SU-DHL-6 (cell line): Measurements from ENCODE around the gene MEIS2.

Source experiments
- H2AFZ ChIP-seq: fragments of 200-600 bp; sonication (generic); 2 replicates; pipeline ENCODE4 v1.6.1; 2014; ENCODE audit warnings: low read depth, mild to moderate bottlenecking, moderate library complexity, mixed read lengths, antibody characterized with exemption, low read length; ENCODE audit not compliant: severe bottlenecking
- H3F3A ChIP-seq: fragments of 200-600 bp; shearing (Covaris generic); 2 replicates; pipeline ENCODE4 v1.6.0; 2016; ENCODE audit warnings: antibody characterized with exemption, mild to moderate bottlenecking; ENCODE audit not compliant: insufficient read depth
- H3K27ac ChIP-seq: fragments of 200-600 bp; sonication (generic); 2 replicates; pipeline ENCODE4 v1.5.1; 2016; ENCODE audit warnings: low read depth, mild to moderate bottlenecking, low read length, moderate library complexity, mixed read lengths
- H3K27me3 ChIP-seq: fragments of 200-600 bp; sonication (generic), shearing (Covaris generic); 2 replicates; pipeline ENCODE4 v1.6.0; 2014; ENCODE audit warnings: mild to moderate bottlenecking, low read length
- H3K36me3 ChIP-seq: fragments of 200-600 bp; sonication (generic); 2 replicates; pipeline ENCODE4 v1.6.1; 2014; ENCODE audit warnings: mild to moderate bottlenecking, low read length, mixed read lengths
- H3K4me2 ChIP-seq: fragments of 300-600, 200-600 bp; shearing (Covaris generic), sonication (generic); 2 replicates; pipeline ENCODE4 v1.6.0; 2014; ENCODE audit warnings: low read length, low read depth, mild to moderate bottlenecking; ENCODE audit not compliant: poor library complexity, severe bottlenecking
- H3K4me3 ChIP-seq: fragments of 200-600 bp; sonication (generic); 2 replicates; pipeline ENCODE4 v1.5.1; 2014; ENCODE audit warnings: antibody characterized with exemption, low read length, mild to moderate bottlenecking, mixed read lengths; ENCODE audit not compliant: insufficient read depth, poor library complexity, severe bottlenecking
- H3K79me2 ChIP-seq: fragments of 200-600 bp; sonication (generic); 2 replicates; pipeline ENCODE4 v1.6.1; 2014; ENCODE audit warnings: mild to moderate bottlenecking, low read length, moderate library complexity; ENCODE audit not compliant: insufficient read depth
- H3K9ac ChIP-seq: fragments of 200-600 bp; sonication (generic); 2 replicates; pipeline ENCODE4 v1.7.0; 2014; ENCODE audit warnings: mild to moderate bottlenecking, low read length
- H3K9me2 ChIP-seq: fragments of 200-600 bp; sonication (generic); replicated peaks from 2 replicates; pipeline ENCODE4 v1.6.1; 2014; ENCODE audit warnings: low read length; ENCODE audit not compliant: insufficient read depth
- H3K9me3 ChIP-seq: fragments of 200-600 bp; sonication (generic); 2 replicates; pipeline ENCODE4 v1.6.1; 2014; ENCODE audit warnings: low read length, mixed read lengths; ENCODE audit not compliant: insufficient read depth
- H4K20me1 ChIP-seq: fragments of 200-600 bp; sonication (generic); 2 replicates; pipeline ENCODE4 v1.6.1; 2014; ENCODE audit warnings: low read depth, mild to moderate bottlenecking, antibody characterized with exemption, low read length, moderate library complexity, mixed read lengths
- EZH2phosphoT487 ChIP-seq: fragments of 200-600 bp; sonication (generic), shearing (Covaris generic); conservative IDR thresholded peaks from 2 replicates; pipeline ENCODE4 v1.6.1; 2018; ENCODE audit warnings: mild to moderate bottlenecking, antibody characterized with exemption, low read length, moderate library complexity, mixed read lengths
- TF ChIP-seq, protein P1 (sequence below): fragments of 200-600 bp; sonication (generic); IDR thresholded peaks from one replicate; pipeline ENCODE4 v1.5.1; 2017; ENCODE audit warnings: antibody characterized with exemption, mild to moderate bottlenecking, low read length, moderate library complexity; ENCODE audit not compliant: insufficient read depth, poor library complexity, severe bottlenecking

MEIS2 gene

DNA sequence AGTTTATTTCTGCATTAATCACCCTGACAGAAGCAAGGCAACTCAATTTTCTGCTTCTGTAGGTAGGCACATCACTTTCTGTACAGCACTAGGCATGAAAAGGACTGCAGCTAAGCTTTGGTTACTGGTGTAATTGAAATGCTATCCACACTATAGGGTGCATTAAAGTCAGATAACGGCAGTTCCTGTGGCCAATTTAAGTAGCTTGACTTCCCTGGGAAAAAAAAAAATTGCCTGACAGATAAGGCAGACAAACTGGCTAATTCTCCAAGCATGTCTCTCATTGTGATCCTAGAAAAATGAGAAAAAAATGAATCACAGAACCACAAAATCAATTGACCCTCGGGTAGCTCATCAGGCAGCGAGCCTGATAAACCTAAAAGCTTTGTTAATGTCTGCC is 151.4 kb downstream of the MEIS2 start:
- Histone ChIP-seq H4K20me1 (no peaks in the 10 kb centered on the region), H3K9ac (no peak overlapping the region), H3K9me3 (no peaks in the 10 kb centered on the region), H3K36me3 (0 out of 2 replicates have a peak, but pooled peaks cover 3% of the 10 kb centered on the region), H3K4me2 (no peak overlapping the region), H2AFZ (no peak overlapping the region), H3K4me3 (no peak overlapping the region), H3K9me2 (no peaks in the 10 kb centered on the region), H3K27me3 (no peaks in the 10 kb centered on the region), H3F3A (no peaks in the 10 kb centered on the region), H3K27ac (no peak overlapping the region), H3K79me2 (no peaks in the 10 kb centered on the region)
- no peak for TF ChIP-seq EZH2phosphoT487
- TF ChIP-seq, protein P1, sequence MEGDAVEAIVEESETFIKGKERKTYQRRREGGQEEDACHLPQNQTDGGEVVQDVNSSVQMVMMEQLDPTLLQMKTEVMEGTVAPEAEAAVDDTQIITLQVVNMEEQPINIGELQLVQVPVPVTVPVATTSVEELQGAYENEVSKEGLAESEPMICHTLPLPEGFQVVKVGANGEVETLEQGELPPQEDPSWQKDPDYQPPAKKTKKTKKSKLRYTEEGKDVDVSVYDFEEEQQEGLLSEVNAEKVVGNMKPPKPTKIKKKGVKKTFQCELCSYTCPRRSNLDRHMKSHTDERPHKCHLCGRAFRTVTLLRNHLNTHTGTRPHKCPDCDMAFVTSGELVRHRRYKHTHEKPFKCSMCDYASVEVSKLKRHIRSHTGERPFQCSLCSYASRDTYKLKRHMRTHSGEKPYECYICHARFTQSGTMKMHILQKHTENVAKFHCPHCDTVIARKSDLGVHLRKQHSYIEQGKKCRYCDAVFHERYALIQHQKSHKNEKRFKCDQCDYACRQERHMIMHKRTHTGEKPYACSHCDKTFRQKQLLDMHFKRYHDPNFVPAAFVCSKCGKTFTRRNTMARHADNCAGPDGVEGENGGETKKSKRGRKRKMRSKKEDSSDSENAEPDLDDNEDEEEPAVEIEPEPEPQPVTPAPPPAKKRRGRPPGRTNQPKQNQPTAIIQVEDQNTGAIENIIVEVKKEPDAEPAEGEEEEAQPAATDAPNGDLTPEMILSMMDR: no peak

GRCh38 chr15:36947035-36947719 is 153.2 kb downstream of the MEIS2 start:
- Histone ChIP-seq H4K20me1 (no peaks in the 10 kb centered on the region), H3K9ac (no peak overlapping the region), H3K4me2 (no peak overlapping the region), H3K27ac (no peak overlapping the region), H3K9me2 (no peaks in the 10 kb centered on the region), H3F3A (no peaks in the 10 kb centered on the region), H3K9me3 (no peaks in the 10 kb centered on the region), H3K4me3 (no peak overlapping the region), H3K27me3 (no peaks in the 10 kb centered on the region), H3K79me2 (no peaks in the 10 kb centered on the region), H3K36me3 (0 out of 2 replicates have a peak, but pooled peaks cover 3% of the 10 kb centered on the region), H2AFZ (no peak overlapping the region)
- no peak for TF ChIP-seq EZH2phosphoT487
- TF ChIP-seq, protein P1: no peak

- no peaks in the 10 kb centered on the region for H3K9me3 ChIP-seq
- H3K36me3 ChIP-seq: 0 out of 2 replicates have a peak, but pooled peaks cover 3% of the 10 kb centered on the region
- TF ChIP-seq, protein P1: no peak
- TF ChIP-seq EZH2phosphoT487: no peak
- no peak overlapping the region for H3K9ac ChIP-seq
- H4K20me1 ChIP-seq: no peaks in the 10 kb centered on the region
- H3K79me2 ChIP-seq: no peaks in the 10 kb centered on the region
- H3K4me2 ChIP-seq: no peak overlapping the region
- H2AFZ ChIP-seq: no peak overlapping the region
- no peaks in the 10 kb centered on the region for H3K9me2 ChIP-seq
- H3K27ac ChIP-seq: no peak overlapping the region
- no peaks in the 10 kb centered on the region for H3F3A ChIP-seq
- H3K27me3 ChIP-seq: no peaks in the 10 kb centered on the region
- no peak overlapping the region for H3K4me3 ChIP-seq
Observed at GRCh38 chr15:36944442-36944841, 155.9 kb downstream of the MEIS2 start.
